HepG2 (cell line): ENCODE data around the gene ANLN. TPM values are rescaled to one million over a fixed set of nuclear protein-coding genes. Genes with fewer than 3 reads are reported as not detected.

ENCODE experiments used
- CBX1 ChIP-seq: IDR thresholded peaks from one replicate; pipeline ENCODE4 v1.6.1; 2016; ENCODE audit warnings: antibody characterized with exemption, low read depth
- HDAC6 ChIP-seq: fragments of 200-600 bp; sonication (generic); IDR thresholded peaks from 2 replicates; pipeline ENCODE4 v1.7.0; 2017; ENCODE audit warnings: mild to moderate bottlenecking, antibody characterized with exemption, low read length, low read depth
- IRF2 ChIP-seq: IDR thresholded peaks from 2 replicates; pipeline ENCODE4 v1.6.1; 2018; ENCODE audit warnings: missing genetic modification reagents, missing compliant biosample characterization
- MYNN ChIP-seq: sonication (generic); formaldehyde crosslinking; IDR thresholded peaks from 2 replicates; pipeline ENCODE4 v1.4.0; 2020; ENCODE audit warnings: mild to moderate bottlenecking, low read depth, missing genetic modification reagents
- PHF20 ChIP-seq: sonication (generic); formaldehyde crosslinking; IDR thresholded peaks from 2 replicates; pipeline ENCODE4 v1.5.0; 2020; ENCODE audit warnings: mild to moderate bottlenecking, missing genetic modification reagents
- SALL1 ChIP-seq: sonication (generic); formaldehyde crosslinking; IDR thresholded peaks from 2 replicates; pipeline ENCODE4 v1.8.0; 2022; ENCODE audit warnings: mild to moderate bottlenecking, missing genetic modification reagents
- SRSF4 ChIP-seq: fragments of 200-400 bp; formaldehyde crosslinking; IDR thresholded peaks from one replicate; pipeline ENCODE4 v1.6.1; 2018; ENCODE audit warnings: mild to moderate bottlenecking, low read depth, low read length, moderate library complexity; ENCODE audit not compliant: poor library complexity, severe bottlenecking
- ZNF10 ChIP-seq: sonication (generic); formaldehyde crosslinking; IDR thresholded peaks from 2 replicates; pipeline ENCODE4 v1.4.0; 2020; ENCODE audit warnings: mild to moderate bottlenecking, low read depth, missing genetic modification reagents, borderline replicate concordance
- ZNF20 ChIP-seq: sonication (generic); formaldehyde crosslinking; IDR thresholded peaks from 2 replicates; pipeline ENCODE4 v1.4.0; 2020; ENCODE audit warnings: mild to moderate bottlenecking, moderate library complexity, missing genetic modification reagents
- ZNF430 ChIP-seq: sonication (generic); formaldehyde crosslinking; IDR thresholded peaks from 2 replicates; pipeline ENCODE4 v1.9.0; 2021; ENCODE audit warnings: mild to moderate bottlenecking, missing genetic modification reagents
- ZNF703 ChIP-seq: sonication (generic); formaldehyde crosslinking; IDR thresholded peaks from 2 replicates; pipeline ENCODE4 v1.5.1; 2020; ENCODE audit warnings: missing genetic modification reagents, mild to moderate bottlenecking, moderate library complexity, borderline replicate concordance
- ZNF768 ChIP-seq: sonication (generic); formaldehyde crosslinking; IDR thresholded peaks from 2 replicates; pipeline ENCODE4 v1.4.0; 2020; ENCODE audit warnings: missing genetic modification reagents
- ZSCAN29 ChIP-seq: sonication (generic); formaldehyde crosslinking; conservative IDR thresholded peaks from 2 replicates; pipeline ENCODE4 v1.4.0; 2020; ENCODE audit warnings: mild to moderate bottlenecking, missing genetic modification reagents
- polyA plus RNA-seq, 8 experiments: library from polyadenylated mRNA; depleted of rRNA in 3 of 8; stranded (reverse) in 7 of 8; unstranded in 1 of 8; fragments of >200 nt; fragmentation: Illumina TruSeq in 4 of 8; extraction: Trizol in 4 of 8; gene quantifications; 2 replicates each; pipeline versions ENCODE4 v1.2.1 to v1.2.3, GENCODE V29; 2011 to 2016; ENCODE audit warnings: low read depth in 4 of 8, missing spikeins in 1 of 8, mixed read lengths in 1 of 8; ENCODE audit not compliant: insufficient read depth in 1 of 8
- total RNA-seq, 5 experiments: library from RNA; depleted of rRNA; stranded (reverse); fragments of >200 nt; fragmentation: Illumina TruSeq; extraction: Trizol; gene quantifications; 2 replicates each; pipeline ENCODE4 v1.2.3, GENCODE V29; 2016; ENCODE audit warnings: low read depth in 1 of 5
- TF ChIP-seq, protein P1 (sequence below): sonication (generic); formaldehyde crosslinking; IDR thresholded peaks from 2 replicates; pipeline ENCODE4 v1.4.0; 2020; ENCODE audit warnings: missing genetic modification reagents
- TF ChIP-seq, protein P2 (sequence below): sonication (generic); formaldehyde crosslinking; IDR thresholded peaks from 2 replicates; pipeline ENCODE4 v1.4.0; 2020; ENCODE audit warnings: missing genetic modification reagents
- TF ChIP-seq, protein P3 (sequence below): sonication (generic); formaldehyde crosslinking; IDR thresholded peaks from 2 replicates; pipeline ENCODE4 v1.4.0; 2020; ENCODE audit warnings: mild to moderate bottlenecking, missing genetic modification reagents
- TF ChIP-seq, protein P4 (sequence below): sonication (generic); formaldehyde crosslinking; conservative IDR thresholded peaks from 2 replicates; pipeline ENCODE4 v1.8.0; 2022; ENCODE audit warnings: low read depth, missing genetic modification reagents

The ANLN gene
- total and polyA plus RNA-seq, 2 of the 13 experiments (the other 11 are each of a cell fraction or from before 2014, with no cell fraction given), result 20.0 to 72.0 TPM

DNA sequence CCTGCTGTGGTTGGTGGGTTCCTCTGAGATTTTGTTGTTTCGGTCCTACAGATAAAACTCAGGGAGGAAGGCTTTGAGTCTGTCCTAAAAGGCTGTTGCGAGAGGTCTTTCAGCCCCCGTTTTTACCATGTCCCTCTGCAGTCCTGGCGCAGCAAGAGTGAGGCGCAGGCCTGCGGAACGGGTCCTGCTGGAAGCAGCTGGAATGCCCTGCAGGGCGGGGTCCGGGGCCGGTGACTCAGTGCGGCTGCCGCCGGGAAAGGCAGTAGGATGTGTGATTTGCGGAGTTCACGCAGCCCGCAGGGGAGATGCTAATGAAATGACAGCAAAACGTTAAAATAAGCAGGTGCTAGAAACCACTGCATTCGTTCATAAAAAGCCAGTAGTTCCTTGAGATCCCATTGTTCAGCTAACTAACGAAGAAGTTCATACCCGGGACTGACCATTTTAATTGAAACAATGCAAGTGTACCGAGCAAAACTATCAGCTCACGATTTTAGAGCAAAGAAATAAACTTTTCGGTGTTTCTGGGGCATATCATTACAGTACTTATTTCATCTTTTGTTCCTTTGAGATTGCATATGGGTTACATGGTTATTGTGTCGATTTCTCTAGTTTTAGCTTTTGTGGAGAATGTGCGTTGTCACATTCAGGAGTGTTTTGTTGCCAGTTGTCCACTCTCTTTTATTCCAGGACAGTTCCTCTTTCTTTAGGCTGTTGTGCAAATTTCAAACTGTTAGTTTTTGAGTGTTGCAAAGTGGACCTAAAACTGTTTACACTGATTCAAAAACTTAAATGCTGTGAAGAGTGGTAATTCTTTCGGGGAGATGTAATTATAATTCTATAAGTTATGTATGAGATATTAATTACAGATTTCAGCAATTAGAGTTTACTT is 783 bp downstream of the ANLN start (continued):
- TF ChIP-seq, protein P1, sequence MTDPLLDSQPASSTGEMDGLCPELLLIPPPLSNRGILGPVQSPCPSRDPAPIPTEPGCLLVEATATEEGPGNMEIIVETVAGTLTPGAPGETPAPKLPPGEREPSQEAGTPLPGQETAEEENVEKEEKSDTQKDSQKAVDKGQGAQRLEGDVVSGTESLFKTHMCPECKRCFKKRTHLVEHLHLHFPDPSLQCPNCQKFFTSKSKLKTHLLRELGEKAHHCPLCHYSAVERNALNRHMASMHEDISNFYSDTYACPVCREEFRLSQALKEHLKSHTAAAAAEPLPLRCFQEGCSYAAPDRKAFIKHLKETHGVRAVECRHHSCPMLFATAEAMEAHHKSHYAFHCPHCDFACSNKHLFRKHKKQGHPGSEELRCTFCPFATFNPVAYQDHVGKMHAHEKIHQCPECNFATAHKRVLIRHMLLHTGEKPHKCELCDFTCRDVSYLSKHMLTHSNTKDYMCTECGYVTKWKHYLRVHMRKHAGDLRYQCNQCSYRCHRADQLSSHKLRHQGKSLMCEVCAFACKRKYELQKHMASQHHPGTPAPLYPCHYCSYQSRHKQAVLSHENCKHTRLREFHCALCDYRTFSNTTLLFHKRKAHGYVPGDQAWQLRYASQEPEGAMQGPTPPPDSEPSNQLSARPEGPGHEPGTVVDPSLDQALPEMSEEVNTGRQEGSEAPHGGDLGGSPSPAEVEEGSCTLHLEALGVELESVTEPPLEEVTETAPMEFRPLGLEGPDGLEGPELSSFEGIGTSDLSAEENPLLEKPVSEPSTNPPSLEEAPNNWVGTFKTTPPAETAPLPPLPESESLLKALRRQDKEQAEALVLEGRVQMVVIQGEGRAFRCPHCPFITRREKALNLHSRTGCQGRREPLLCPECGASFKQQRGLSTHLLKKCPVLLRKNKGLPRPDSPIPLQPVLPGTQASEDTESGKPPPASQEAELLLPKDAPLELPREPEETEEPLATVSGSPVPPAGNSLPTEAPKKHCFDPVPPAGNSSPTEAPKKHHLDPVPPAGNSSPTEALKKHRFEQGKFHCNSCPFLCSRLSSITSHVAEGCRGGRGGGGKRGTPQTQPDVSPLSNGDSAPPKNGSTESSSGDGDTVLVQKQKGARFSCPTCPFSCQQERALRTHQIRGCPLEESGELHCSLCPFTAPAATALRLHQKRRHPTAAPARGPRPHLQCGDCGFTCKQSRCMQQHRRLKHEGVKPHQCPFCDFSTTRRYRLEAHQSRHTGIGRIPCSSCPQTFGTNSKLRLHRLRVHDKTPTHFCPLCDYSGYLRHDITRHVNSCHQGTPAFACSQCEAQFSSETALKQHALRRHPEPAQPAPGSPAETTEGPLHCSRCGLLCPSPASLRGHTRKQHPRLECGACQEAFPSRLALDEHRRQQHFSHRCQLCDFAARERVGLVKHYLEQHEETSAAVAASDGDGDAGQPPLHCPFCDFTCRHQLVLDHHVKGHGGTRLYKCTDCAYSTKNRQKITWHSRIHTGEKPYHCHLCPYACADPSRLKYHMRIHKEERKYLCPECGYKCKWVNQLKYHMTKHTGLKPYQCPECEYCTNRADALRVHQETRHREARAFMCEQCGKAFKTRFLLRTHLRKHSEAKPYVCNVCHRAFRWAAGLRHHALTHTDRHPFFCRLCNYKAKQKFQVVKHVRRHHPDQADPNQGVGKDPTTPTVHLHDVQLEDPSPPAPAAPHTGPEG (CRISPR knock-in tag), result no peak; the same call in 1 of the 2 replicates
- TF ChIP-seq, protein P2, sequence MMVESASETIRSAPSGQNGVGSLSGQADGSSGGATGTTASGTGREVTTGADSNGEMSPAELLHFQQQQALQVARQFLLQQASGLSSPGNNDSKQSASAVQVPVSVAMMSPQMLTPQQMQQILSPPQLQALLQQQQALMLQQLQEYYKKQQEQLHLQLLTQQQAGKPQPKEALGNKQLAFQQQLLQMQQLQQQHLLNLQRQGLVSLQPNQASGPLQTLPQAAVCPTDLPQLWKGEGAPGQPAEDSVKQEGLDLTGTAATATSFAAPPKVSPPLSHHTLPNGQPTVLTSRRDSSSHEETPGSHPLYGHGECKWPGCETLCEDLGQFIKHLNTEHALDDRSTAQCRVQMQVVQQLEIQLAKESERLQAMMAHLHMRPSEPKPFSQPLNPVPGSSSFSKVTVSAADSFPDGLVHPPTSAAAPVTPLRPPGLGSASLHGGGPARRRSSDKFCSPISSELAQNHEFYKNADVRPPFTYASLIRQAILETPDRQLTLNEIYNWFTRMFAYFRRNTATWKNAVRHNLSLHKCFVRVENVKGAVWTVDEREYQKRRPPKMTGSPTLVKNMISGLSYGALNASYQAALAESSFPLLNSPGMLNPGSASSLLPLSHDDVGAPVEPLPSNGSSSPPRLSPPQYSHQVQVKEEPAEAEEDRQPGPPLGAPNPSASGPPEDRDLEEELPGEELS (CRISPR knock-in tag), result no peak
- TF ChIP-seq ZNF10, result no peak
- peak; percentile 36; the same call in 1 of the 2 replicates for TF ChIP-seq PHF20 (CRISPR knock-in tag)
- no peak for TF ChIP-seq SRSF4
- TF ChIP-seq ZNF768 (CRISPR knock-in tag), result no peak; the same call in 1 of the 2 replicates
- no peak for TF ChIP-seq MYNN (CRISPR knock-in tag)
- no peak for TF ChIP-seq ZNF20 (CRISPR knock-in tag)
- peak; percentile 68 for TF ChIP-seq SALL1 (CRISPR knock-in tag)
- TF ChIP-seq HDAC6, result no peak
- TF ChIP-seq CBX1, result no peak
- no peak for TF ChIP-seq ZNF430 (CRISPR knock-in tag)
- no peak for TF ChIP-seq ZSCAN29 (CRISPR knock-in tag)
- TF ChIP-seq, protein P3, sequence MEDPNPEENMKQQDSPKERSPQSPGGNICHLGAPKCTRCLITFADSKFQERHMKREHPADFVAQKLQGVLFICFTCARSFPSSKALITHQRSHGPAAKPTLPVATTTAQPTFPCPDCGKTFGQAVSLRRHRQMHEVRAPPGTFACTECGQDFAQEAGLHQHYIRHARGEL (CRISPR knock-in tag), result no peak
- TF ChIP-seq, protein P4, sequence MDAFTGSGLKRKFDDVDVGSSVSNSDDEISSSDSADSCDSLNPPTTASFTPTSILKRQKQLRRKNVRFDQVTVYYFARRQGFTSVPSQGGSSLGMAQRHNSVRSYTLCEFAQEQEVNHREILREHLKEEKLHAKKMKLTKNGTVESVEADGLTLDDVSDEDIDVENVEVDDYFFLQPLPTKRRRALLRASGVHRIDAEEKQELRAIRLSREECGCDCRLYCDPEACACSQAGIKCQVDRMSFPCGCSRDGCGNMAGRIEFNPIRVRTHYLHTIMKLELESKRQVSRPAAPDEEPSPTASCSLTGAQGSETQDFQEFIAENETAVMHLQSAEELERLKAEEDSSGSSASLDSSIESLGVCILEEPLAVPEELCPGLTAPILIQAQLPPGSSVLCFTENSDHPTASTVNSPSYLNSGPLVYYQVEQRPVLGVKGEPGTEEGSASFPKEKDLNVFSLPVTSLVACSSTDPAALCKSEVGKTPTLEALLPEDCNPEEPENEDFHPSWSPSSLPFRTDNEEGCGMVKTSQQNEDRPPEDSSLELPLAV (CRISPR knock-in tag), result no peak
- peak; percentile 79; the same call in 1 of the 2 replicates for TF ChIP-seq IRF2
- TF ChIP-seq ZNF703 (CRISPR knock-in tag), result no peak
